ENCODE results near the gene ALG8.
"Not testable (repeated sequence)": the region's sequence is repeated elsewhere in the genome, so short reads cannot be mapped to it uniquely, and the experiment has no call there.

Gene ALG8

DNA sequence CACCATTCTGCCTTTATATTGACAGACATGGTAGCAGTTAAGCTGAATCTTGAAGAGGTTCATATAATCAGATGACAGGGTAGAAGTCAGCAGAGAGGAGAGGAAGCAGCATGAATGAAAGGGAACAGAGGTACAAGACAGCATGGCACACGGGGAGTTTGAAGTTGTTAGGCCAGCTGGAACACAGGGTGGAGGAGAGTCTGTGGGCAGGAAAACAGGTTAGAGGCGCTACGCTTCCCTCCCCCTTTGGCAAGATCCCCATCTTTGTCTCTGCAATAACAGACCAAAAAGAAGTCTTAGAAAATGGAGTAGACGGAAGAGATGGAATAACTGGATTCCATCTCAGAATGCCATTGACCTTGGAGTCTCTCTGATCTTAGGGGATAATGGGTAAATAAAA is 39.8 kb downstream of the ALG8 start:
- DNase-seq, result no peak

DNA sequence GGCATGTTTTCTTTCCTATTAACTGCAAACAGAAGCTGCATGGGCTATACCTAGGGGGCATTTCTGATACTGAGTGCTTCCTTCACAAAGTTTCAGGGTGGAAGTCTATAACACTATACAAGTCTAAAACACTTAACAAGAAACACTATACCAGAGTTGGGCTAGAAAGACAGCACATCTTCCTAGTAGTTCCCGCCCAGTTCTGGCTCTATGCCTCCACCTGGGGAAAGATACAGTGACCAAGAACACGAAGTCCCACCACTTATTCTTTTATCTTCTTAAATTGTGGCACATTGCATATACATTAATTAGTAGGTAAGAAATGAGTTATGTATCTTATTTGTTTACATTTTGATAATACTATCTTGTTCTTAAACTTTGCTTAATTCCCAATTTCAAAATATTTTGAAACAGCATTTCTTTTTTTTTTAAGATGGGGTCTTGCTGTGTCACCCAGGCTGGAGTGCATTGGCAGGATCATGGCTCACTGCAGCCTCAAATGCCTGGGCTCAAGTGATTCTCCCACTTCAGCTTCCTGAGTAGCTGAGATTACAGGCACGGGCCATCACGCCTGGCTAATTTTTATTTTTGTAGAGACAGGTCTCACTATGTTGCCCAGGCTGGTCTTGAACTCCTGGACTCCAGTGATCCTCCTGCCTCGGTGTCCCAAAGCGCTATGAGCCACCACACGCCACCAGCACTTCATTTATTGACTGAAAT is 41.6 kb downstream of the ALG8 start:
- DNase-seq, result no peak

DNA sequence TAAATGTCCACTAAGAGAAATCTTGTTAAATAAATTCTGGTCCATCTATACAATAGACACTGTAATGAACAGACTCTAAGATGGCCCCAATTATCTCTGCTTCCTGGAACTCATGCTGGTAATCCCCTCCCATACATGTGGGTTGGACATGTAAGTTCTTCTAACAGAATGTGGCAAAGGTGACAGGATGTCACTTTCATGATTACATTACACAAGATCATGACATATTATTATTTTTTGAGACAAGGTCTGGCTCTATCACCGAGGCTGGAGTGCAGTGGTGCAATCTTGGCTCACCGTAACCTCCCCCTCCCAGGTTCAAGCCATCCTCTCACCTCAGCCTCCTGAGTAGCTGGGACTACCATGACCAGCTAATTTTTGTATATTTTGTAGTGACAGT is 45.2 kb downstream of the ALG8 start:
- no peak for DNase-seq

DNA sequence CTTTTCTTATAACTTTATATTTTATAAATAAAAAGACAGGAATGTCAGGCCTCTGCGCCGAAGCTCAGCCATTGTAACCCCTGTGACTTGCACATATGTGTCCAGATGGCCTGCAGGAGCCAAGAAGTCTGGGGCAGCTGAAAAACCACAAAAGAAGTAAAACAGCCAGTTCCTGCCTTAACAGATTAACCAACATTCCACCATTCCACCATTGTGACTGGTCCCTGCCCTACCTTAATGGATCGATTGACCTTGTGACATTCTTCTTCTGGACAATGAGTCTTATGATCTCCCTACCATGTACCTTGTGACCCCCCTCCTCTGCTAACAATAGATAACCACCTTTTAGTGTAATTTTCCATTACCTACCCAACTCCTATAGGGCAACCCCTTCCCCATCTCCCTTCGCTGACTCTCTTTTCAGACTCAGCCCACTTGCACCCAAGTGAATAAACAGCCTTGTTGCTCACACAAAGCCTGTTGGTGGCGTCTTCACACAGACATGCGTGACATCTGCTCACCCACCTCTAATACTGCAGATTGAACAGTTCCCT is 52.8 kb downstream of the ALG8 start:
- DNase-seq, result not testable (repeated sequence)

DNA sequence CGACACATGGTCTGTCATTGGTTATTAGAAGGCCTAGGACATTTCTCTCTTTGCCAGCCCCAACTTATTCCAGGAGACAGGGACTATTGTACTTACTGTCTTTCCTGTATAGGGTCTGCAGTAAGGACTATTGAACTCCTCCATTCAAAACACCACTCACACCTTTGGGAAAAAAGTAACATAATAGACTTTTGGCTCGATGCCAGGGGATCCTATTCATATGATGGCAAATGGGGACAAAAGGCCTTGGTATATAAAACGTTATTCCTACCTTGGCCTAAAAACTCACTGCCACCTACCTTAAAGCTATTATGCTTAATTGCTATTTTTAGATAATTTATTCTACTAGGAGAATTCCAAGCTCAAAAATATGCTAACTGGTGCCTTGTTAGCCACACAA is 53.5 kb downstream of the ALG8 start:
- no peak for DNase-seq

DNA sequence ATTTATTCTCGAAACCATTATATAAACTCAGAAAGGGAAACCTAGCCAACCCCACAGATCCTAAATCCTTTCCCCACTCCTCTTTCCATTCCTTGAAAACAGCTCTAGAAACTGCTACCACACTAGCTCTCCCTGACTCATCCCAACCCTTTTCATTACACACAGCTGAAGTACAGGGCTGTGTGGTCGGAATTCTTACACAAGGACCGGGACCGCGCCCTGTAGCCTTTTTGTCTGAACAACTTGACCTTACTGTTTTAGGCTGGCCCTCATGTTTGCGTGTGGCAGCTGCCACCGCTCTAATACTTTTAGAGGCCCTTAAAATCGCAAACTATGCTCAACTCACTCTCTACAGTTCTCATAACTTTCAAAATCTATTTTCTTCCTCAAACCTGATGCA is 54.9 kb downstream of the ALG8 start:
- not testable (repeated sequence) for DNase-seq

DNA sequence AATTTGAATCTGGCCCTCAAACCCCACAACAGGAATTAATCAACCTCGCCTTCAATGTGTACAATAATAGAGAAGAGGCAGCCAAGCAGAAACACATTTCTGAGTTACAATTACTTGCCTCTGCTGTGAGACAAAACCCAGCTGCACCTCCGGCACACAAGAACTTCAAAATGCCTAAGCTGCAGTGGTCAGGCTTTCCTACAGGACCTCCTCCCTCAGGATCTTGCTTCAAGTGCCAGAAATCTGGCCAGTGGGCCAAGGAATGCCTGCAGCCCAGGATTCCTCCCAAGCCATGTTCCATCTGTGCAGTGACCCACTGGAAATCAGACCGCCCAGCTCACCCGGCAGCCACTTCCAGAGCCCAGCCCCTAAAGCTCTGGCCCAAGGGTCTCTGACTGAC is 56.4 kb downstream of the ALG8 start:
- DNase-seq, result no peak

DNA sequence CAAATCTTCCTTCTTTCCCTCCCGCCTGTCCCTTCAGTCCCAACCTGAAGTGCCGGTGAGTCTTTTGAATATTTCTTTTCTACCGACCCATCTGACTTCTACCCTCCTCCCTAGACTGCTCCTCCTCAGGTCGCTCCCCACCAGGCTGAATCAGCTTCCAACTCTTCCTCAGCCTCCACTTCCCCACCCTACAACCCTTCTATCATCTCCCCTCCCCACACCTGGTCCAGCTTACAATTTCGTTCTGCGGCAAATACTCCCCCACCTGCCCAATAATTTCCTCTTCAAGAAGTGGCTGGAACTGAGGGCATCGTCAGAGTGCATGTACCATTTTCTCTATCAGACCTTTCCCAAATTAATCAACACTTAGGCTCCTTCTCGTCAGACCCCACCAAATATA is 57.3 kb downstream of the ALG8 start:
- no peak for DNase-seq

DNA sequence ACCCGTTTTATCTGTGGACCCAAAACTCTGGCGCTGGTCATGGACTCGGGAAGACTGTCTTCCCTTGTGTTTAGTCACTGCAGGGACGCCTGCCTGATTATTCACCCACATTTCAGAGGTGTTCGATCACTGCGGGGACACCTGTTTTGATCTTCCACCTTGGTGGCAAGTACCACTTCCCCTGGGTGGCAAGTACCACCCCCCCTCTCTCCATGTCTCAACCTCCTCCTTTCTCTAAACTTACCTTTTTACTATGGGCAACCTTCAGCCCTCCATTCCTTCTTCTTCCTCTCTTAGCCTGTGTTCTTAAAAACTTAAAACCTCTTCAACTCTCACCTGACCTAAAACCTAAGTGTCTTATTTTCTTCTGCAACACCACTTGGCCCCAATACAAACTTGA is 57.8 kb downstream of the ALG8 start:
- no peak for DNase-seq

DNA sequence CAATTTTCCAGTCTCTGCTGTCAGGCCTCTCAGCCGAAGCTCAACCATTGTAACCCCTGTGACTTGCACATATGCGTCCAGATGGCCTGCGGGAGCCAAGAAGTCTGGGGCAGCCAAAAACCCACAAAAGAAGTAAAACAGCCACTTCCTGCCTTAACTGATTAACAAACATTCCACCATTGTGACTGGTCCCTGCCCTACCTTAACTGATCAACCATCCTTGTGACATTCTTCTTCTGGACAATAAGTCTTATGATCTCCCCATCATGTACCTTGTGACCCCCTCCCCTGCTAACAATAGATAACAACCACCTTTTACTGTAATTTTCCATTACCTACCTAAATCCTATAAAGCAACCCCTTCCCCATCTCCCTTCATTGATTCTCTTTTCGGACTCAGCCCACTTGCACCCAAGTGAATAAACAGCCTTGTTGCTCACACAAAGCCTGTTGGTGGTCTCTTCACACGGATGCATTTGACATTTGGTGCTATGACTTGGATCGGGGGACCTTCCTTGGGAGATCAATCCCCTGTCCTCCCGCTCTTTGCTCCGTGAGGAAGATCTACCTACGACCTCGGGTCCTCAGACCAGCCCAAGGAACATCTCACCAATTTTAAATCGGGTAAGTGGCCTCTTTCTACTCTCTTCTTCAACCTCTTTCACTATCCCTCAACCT is 58.5 kb downstream of the ALG8 start:
- no peak for DNase-seq

DNA sequence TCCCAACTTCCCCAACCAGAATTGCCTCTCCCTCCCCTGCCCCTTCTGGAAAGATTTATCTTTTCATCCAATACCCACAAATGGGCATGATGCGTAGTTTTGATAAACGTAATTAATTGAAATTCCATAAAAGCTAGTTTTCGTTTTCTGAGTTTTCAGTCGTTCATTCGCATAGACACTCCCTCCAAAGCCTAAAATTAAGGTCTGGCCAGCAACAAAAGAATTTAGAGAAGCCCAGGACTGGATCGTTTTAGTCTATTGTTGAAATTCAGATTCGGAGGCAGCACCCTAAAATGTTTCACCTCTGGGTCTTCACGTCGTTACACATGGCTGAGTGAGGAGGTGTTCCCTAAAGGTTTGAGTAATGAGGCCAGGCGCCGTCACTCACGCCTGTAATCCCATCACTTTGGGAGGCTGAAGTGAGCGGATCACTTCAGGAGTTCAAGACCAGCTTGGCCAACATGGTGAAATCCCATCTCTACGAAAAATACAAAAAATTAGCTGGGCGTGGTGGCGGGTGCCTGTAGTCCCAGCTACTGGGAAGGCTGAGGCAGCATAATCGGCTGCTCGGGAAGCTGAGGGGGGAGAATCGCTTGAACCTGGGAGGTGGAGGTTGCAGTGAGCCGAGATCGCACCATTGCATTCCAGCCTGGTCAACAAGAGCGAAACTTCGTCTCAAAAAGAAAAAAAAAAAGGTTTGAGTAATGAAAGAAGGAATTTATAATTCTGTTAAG is 59.2 kb downstream of the ALG8 start:
- DNase-seq, result no peak

DNA sequence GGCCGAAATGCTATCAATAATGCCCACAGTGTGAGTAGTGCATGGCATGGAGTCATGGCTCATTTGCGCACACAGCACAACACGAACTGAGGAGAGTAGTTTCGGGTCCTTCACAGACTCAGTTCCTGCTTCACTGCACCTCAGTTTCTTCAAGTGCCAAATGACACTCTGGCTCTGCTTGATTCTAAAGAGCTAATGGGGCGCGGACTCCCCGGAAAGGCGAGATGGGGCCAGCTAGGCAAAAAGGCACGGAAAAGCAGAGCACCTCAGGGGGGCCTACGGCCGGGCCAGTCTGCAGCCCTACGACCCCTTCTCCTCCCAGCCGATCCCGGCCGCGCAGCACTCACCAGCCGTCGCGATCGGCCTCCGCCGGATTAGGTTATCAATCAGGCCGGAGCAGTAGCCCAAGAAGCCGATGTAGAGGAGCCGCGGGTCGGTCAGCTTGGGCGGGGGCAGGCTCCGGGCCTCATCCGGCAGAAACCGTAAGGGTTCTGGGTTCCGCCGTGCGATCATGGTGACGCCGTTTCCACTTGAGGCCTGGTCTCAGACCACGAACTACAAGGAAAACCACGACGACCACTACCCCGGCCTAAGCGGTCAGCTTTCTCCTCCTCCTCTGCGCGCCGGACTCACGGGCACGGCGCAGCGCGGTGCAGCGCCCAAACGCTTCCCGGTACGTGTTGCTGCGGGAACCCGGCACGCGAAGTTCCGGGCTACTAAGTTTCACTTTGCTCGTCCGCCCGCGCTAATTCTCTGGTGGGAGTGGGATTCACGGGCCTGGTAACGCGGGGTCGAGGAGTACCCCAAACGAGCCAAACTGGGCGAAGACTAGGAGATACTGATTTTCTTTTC is 60.0 kb downstream of the ALG8 start, which contains the start of gene NDUFC2:
TSS of gene NDUFC2 (minus strand) at position 631 of the 852 bp plus-strand sequence. CDS start at position 513, 118 bp downstream.
- peak; percentile 70 for DNase-seq

DNA sequence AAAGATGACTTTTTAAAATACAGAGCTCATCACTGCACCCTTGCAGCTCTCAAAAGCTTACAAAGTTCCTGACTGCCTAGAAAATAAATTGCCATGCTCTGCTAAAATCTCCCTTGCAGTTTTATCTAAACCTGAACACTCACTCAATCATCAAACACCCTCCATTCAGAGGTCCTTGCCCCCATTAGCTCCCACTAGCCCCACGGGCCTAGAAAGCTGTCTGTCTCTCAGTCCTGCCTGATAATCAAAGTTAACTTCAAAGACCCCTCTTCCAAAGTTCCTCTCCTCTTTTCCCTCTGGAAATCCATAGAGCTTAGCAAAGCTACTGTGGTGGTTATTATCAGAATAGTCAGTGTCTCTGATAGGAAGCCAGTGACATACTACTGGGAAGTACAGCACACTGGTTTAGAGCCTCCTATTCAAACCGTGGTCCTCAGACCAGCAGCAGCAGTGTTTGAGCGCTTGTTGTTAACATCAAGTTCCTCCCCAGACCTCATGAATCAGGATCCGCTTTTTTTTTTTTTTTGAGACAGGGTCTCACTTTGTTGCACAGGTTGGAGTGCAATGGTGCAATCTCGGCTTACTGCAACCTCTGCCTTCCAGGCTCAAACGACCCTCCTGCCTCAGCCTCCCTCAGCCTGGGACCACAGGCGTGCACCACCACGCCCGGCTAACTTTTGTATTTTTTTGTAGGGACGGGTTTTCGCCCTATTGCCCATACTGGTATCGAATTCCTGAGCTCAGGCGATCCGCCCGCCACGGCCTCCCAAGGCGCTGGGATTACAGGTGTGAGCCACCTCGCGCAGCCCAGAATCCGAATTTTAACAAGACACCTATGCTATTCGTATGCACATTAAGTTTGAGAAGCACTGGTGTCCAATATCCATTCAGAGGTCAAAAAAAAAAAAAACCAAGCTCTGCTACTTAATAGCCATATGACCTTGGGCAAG is 60.9 kb downstream of the ALG8 start:
- no peak for DNase-seq

DNA sequence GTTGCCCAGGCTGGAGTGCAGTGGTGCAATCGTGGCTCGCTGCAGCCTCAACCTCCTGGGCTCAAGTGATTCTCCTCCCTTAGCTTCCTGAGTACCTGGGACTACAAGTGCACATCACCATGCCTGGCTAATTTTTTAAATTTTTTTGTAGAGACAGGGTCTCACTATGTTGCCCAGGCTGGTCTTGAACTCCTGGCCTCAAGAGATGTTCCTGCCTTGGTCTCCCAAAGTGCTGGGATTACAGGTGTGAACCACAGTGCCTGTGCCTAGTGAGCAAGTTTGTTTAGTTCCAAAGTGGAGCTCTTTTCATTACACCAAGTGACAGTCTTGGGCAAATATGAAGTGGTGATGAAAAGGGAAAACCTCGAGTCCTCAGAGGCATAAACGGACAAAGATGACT is 61.8 kb downstream of the ALG8 start:
- not testable (repeated sequence) for DNase-seq

DNA sequence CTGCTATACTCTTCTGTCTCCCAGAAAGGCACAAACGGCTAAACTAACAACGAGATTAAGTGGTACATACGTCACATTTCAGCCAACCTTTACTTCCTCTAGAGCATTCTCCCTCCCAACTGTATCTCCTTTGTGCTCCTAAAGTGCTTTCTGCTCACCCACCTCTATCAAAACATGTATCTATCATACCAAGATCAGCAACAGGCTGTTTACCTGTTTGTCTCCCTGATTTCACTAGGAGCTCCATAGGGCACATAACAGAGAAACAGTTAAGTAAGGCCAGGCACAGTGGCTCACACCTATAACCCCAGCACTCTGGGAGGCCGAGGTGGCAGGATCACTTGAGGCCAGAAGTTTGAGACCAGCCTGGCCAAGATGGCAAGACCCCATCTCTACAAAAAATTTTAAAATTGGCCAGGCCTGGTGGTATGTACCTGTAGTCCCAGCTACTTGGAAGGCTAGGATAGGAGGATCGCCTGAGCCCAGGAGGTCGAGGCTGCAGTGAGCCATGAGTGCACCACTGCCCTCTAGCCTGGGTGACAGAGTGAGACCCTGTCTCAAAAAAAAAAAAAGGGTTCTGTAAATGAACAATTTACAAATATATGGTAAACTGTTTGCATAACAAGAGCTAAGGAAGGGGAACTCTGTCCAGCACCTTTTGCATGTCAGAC is 62.6 kb downstream of the ALG8 start:
- no peak for DNase-seq

DNA sequence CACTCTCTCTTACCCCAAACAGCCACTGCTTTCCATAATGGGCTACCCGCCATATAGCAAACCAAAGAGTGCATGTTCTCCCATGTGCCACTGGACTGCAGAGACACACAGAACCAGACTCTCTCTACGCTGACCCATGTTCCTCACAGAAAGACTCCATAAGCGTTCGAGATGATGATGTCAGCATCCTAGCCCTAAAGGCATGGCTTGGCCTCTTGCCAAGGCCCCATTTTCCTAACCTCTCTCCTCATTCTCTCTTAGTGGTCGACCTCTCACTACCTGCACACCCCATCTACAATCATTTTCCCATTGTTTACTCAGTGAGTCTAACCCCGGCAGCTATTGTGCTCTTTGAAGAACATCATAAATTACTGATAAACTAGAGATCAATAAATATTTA is 64.7 kb downstream of the ALG8 start:
- no peak for DNase-seq

DNA sequence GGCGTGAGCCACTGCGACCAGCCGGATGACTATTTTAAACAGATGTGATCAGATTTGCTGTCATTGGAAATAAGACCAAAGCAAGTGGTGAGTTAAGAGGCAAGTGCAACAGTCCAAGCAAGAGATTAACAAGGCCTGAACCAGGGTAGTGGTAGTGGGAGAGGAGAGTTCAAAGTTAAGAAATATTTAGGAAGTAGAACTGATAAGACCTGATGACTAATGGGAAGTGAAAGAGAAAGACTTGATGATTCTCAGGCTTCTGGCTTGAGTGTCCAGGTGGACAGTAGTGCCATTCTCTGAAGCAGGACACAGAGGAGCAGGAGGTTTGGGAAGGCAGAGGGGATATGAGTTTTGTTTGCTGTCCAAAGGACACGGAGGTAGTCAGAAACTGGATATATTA is 67.0 kb downstream of the ALG8 start:
- DNase-seq, result no peak

DNA sequence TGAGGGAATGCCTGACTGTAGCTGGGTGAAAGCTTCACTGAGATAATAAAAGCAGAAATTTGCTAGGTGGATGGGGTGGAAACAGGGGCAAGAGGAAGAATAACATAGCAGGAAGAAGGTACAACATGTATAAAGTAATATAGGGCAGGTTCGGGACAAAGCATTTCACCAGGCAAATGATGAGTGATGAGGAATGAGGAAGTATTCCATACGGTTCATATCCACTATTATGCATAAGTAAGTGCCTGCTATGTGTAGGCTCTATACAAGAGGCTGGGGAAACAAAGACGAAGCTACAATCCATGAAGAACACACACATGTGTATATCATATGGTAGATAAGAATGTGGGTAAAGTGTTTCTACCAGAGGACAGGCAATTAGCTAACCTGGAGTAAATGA is 67.7 kb downstream of the ALG8 start:
- DNase-seq, result no peak

DNA sequence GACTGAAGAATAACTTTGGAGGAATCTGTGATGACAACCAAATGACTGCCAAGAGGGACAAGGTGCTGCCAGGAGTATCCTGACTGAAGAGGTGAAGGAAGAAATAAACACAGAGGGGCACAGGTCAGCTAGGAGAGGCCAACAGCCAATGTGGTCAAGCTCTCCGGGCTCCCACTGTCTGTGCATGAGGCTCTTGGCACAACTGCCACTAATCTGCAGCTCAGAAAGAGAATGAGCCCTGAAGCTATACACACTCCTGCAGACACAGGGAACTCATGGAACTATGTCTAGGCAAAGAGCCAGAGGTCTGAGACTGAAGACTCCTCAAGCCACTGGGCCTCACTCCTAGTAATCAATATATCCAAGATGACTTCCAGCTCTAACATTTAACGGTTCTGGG is 68.8 kb downstream of the ALG8 start:
- DNase-seq, result no peak

DNA sequence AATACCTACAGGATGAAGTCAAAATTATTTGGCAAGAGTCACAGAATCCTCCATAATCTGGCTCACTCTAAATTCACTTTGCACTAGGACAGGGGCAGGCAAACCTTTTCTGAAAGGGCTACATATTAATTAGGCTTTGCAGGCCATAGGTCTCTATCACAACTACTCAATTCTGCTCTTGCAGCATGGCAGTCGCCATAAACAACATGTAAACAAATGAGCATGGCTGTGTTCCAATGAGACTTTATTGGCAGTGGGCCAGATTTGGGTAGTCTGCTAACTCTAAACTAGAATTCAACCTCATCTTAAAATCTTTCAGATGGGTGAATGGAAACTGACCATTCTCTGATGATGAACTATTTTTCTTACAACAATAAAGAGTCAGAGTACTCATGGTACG is 70.0 kb downstream of the ALG8 start:
- DNase-seq, result no peak

DNA sequence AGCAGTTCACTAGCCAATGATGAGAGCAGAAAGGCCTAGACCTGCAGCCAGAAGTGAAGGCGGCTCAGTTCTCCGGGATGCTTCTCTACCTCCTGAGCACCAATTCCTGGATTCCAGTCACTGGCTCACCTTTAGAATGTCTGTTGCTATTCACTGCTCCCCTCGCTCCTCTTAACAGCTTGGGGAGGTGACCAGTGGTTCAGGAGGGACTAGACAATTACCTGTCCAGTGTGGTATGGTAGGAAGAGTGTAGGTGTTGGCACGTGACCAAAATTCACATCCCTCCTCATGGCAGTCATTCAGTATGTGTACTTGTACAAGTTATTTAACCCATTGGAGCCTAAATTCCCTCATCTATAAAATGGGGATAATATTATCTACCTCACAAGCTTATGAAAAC is 71.7 kb downstream of the ALG8 start:
- no peak for DNase-seq

Measured in stimulated activated CD4-positive, alpha-beta T cell treated with anti-CD3 and anti-CD28 coated beads, Interleukin-4, amount 100 ng/mL, for 1 hour (primary cell).